CD4-positive, alpha-beta T cell treated with Interferon alpha-2 for 1 hour (primary cell): Measurements from ENCODE around the gene NRF1.
"Not testable (repeated sequence)": the region's sequence is repeated elsewhere in the genome, so short reads cannot be mapped to it uniquely, and the experiment has no call there.

ENCODE experiments used
- DNase-seq, 2 donors: peaks; one replicate each; pipeline ENCODE4 v3.0.0-alpha.2; 2020 to 2022

Gene NRF1

DNA sequence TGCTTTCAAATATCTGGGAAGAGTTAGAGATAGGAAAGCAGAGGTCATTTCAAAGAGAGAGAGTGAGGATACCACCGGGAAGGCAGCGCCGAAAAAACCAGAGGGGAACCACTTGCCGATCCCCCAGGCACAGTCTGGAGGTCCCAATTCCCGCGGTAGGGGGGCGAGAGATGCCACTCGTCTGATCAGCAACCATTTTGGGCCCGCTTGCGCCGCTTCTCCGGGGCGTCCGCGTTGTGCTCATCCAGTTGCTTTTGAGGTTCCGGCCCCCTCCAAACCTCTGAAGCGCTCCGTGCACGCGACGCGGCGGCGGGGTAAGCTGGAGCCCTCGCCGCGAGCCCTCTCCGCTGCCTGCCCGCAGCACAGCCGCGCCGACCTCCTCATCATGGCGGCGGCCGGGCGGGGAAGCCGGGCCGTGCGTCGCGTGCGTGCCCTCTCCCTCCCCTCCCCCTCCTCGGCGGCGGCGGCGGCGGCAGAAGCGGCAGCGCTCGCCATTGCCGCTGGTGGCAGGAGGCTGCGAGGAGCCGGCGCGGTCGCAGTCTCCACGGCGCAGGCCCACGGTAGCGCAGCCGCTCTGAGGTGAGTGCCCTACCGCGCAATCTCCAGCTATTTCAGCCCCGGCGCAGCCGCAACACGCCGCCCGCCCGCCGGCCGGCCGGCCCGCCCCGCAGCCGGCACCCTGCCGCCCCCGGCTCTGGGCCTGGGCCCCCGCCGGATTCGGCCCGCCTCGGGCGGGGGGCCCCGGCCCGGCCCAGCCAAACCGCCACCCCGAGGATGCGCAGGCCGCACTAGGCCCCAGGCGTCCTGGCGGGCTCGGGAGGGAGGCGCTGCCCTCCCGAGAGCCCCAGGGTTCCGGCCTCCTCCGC, at the start of gene NRF1:
Gene NRF1, plus strand, starts transcription at position 475 of the 866 bp plus-strand sequence. CDS start 45,632 bp downstream, outside the sequence.
- peak; percentile 90 to 93 for DNase-seq

GRCh38 chr7:129566323-129566722, 45.2 kb upstream of the NRF1 start:
- DNase-seq: not testable (repeated sequence)

DNA sequence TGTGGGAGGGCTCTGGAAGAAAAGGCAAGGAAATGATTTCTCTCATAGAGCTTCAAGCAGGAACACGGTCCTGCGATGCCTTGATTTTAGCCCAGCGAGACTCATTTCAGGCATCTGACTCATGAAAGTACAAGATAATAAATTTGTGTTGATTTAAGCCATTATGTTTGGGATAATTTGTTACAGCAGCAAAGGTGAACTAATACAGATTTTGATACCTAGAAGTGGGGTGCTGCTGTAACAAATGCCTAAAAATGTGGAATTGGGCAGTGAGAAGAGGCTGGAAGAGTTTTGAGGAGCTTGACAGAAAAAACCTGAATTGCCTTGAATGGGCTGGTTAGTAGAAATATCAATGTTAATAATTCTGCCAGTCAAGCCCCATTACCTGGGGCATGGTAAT, 44.1 kb upstream of the NRF1 start:
- DNase-seq: no peak

- DNase-seq: no peak
Measured at GRCh38 chr7:129568240-129568639, 43.3 kb upstream of the NRF1 start.

- no peak for DNase-seq
Measured at GRCh38 chr7:129569326-129569725, 42.2 kb upstream of the NRF1 start.

GRCh38 chr7:129569811-129570215, 41.7 kb upstream of the NRF1 start:
- no peak for DNase-seq

- no peak for DNase-seq
Measured at GRCh38 chr7:129571201-129571600, 40.3 kb upstream of the NRF1 start.

DNA sequence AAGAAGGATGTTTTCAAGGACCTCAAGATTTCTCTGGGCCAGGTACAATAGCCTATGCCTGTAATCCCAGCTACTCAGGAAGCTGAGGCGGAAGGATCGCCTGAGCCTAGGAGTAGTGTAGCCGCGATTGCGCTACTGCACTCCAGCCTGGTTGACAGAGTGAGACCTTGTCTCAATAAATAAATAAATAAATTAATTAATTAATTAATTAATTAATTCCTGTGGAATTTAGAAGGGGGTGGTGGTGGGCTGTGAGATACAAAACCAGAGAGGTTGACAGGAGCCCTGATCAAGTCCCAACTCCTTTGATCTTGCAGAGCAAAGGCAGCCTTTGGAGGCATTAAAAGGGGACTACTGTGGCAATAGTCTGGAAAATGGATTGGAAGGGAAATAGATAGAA, 39.3 kb upstream of the NRF1 start:
- no peak for DNase-seq

- DNase-seq: no peak
Measured at GRCh38 chr7:129574487-129574886, 37.0 kb upstream of the NRF1 start.

- DNase-seq: no peak
Measured at GRCh38 chr7:129575699-129576098, 35.8 kb upstream of the NRF1 start.

GRCh38 chr7:129576138-129576537, 35.4 kb upstream of the NRF1 start:
- DNase-seq: no peak

GRCh38 chr7:129578829-129579228, 32.7 kb upstream of the NRF1 start:
- no peak for DNase-seq

DNA sequence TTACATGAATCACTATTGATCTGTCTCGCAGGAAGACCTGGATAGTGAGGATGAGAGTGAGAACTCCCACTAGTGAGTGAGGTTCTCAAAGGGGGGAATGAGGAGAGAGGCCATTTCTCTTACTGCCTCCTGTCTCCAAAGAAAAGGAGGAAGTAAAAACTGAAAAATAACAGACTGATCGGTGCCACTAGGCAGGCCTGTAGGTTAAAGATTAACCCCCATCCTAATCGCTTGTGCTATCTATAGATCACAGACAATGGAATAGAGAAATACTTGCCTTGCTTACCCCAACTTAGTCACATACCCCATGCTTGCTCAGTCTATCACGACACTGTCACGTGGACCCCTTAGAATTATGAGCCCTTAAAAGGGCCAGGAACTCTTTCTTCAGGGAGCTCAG, 25.3 kb upstream of the NRF1 start:
- not testable (repeated sequence) for DNase-seq

- no peak for DNase-seq
Measured at GRCh38 chr7:129588268-129588667, 23.3 kb upstream of the NRF1 start.

DNA sequence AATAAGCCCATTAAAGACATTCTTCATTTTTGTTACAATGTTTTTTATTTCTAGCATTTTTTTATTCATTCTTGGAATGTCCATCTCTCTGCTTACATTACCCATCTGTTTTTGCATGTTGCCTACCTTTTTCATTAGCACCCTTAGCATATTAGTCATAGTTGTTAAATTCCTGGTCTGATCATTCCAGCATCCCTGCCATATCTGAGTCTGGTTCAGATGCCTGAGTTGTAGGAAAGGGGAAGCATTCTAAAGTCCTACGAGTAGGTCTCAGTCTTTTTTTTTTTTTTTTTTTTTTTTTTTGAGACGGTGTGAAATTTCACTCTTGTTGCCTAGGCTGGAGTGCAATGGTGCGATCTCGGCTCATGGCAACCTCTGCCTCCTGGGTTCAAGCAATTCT, 19.7 kb upstream of the NRF1 start:
- DNase-seq: no peak

DNA sequence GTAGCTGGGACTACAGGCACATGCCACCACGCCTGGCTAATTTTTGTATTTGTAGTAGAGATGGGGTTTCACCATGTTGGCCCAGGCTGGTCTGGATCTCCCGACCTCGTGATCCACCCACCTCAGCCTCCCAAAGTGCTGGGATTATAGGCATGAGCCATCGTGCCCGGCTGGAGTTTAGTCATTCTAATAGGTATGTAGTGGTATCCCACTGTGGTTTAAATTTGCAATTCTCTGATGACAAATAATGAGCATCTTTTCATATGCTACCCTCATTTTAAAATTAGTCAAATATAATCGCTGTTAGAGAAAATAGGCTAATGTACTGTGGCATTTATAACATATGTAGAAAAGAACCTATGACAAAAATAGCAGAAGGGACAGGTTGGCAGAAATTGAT, 15.1 kb upstream of the NRF1 start:
- DNase-seq: not testable (repeated sequence)

DNA sequence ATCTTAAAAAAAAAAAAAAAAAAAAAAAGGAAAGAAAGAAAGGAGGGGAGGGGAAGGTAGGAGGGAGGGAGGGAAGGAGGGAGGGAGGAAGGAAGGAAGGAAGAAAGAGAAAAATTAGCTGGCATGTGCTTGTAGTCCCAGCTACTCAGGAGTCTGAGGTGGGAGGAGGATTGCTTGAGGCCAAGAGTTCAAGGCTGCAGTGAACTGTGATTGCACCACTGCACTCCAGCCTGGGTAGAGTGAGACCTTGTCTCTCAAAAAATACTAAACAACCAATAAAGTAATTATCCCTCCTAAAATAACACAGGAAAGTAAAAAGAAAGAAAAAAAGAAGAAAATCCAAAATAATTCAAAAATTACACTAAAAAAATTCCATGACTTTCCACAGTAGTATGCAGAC, 13.8 kb upstream of the NRF1 start:
- no peak for DNase-seq

DNA sequence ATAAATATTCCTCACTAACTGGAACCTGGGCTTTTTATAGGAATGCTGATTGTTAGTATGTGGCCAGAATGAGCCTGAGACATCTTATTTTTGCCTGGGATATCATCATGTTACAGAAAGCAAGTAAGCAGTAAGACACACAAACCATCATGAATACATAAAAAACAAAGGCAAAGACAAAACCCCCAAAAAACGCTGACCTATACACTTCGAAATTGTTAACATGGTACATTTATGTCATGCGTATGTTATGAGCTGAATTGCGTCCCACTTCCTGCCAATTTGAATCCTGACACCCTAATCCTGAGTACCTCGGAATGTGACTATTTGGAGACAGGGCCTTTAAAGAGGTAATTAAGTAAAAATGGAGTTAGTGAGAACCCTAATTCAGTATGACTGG, 12.3 kb upstream of the NRF1 start:
- no peak for DNase-seq

DNA sequence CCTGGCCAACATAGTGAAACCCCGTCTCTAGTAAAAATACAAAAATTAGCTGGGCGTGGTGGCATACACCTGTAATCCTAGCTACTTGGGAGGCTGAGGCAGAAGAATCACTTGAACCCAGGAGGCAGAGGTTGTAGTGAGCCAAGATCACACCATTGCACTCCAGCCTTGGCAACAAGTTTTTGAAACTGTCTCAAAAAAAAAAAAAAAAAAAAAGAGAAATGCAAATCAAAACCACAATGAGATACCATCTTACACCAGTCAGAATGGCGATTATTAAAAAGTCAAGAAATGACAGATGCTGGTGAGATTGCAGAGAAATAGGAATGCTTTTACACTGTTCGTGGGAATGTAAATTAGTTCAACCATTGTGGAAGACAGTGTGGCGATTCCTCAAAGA, 7.9 kb upstream of the NRF1 start:
- not testable (repeated sequence) for DNase-seq

DNA sequence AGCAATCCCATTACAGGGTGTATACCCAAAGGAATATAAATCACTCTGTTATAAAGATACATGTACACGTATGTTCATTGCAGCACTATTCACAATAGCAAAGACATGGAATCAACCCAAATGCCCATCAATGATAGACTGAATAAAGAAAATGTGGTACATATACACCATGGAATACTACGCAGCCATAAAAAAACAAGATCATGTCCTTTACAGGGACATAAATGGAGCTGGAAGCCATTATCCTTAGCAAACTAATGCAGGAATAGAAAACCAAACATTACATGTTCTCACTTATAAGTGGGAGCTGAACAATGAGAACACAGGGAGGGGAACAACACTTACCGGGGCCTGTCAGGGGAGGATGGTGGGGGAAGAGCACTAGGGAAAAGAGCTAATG, 7.5 kb upstream of the NRF1 start:
- DNase-seq: not testable (repeated sequence)

DNA sequence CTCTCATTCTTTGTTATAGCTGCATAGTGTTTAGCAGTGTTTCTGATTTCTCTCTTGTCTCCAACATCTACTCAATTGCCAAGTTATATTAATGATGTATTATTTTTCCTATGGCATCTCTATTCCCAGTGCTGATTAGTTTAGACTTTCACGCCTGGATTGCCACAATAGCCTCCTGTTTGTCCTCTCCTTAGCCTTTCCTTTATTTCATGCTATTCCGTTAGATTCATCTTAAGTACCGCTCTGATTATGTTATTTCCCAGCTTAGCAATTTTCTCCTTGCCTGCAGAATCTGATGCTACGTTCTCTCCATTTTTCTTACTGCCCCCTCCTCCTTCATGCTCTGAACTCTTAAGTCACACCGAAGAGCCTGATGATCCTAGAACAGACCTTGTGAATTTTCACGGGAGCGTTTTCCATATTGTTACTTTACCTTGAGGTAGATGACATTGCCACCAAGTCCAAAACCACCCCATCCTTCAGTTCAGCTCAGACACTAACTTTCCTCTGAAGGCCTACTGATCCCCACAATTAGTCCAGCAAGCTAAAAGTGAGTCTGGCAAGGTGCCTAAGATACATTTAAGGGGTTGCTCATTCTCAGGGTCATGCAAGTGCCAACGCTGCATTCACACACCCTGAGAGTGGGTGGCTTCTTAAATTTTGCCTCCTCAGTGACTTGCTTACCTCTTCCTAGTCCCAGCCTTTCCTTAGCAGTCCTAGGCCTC, 6.6 kb upstream of the NRF1 start:
- DNase-seq: no peak

DNA sequence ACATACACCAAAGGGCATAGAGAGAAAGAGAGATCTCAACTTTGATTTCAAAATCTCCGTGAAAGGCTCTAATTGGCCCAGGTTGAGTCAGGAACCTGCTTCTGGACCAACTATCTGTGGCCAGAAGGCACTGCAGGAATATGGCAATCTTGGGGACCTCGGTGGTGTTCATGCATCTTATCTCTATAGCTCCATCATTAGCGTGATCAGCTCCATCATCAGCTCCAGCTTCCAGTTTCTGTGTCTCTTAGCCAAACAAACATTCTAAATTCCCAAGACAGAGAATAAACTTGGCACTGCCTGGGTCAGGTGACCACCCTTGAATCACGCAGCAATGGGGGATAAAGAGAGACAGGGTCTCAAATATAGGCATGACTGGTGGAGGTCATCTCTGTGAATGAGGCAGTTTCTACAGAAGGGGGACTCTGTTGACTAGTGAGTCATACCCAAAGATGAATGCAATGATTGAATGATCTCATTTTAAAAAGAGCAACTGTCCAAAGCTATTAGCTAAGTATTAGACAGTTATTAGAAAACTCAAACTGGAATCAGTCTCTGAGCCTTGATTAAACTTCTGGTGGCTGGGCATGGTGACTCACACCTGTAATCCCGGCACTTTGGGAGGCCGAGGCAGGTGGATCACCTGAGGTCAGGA, 5.4 kb upstream of the NRF1 start:
- DNase-seq: no peak

GRCh38 chr7:129606803-129607202, 4.7 kb upstream of the NRF1 start:
- peak in 1 of 2 donors; percentile 36 for DNase-seq
